K562 (cell line): Measurements from ENCODE around the gene HUNK. TPM values are rescaled to one million over a fixed set of nuclear protein-coding genes. Genes with fewer than 3 reads are reported as not detected.

ENCODE experiments used
- ATAC-seq: fragments of 200-7000 bp; cut with Tn5 transposase; 3 replicates; pipeline ENCODE4 v1.9.1; 2020; ENCODE audit warnings: moderate library complexity
- BruUV-seq: library from RNA; stranded (reverse); fragments of 400-500 nt; replicated peaks from 2 replicates; lab custom pipeline; 2021; lab: Mats Ljungman, UMichigan
- CTCF ChIA-PET: fragments of 300-600 bp; formaldehyde crosslinking; extraction: SDS; loops from one replicate; lab custom pipeline; 2021; ENCODE audit warnings: low intra/inter-chr PET ratio; lab: Yijun Ruan, JAX
- POLR2A ChIA-PET: fragments of 300-600, 350-650 bp; sonication (Branson Sonifier 250); formaldehyde crosslinking; extraction: SDS; loops from one replicate; lab custom pipeline; 2021; ENCODE audit warnings: antibody characterized with exemption, inconsistent platforms; lab: Yijun Ruan, JAX
- DNase-seq, 4 experiments: peaks; one replicate each; pipeline versions ENCODE4 v3.0.0 to v3.0.0-alpha.2; 2011 to 2018; ENCODE audit warnings: low spot score in 3 of 4, mixed read lengths in 3 of 4; ENCODE audit errors: extremely low read depth in 1 of 4
- FAIRE-seq: peaks from 2 replicates; lab custom pipeline; 2011; peaks lifted over from hg19 to GRCh38; lab: Jason Lieb, UNC
- H2AFZ ChIP-seq: 2 replicates; pipeline ENCODE4 v1.6.0; 2011; ENCODE audit warnings: low read depth, low read length, control low read depth, inconsistent platforms
- H3K27ac ChIP-seq: fragments of 200-600 bp; 3 replicates; pipeline ENCODE4 v1.8.0; 2011; ENCODE audit warnings: low read depth, mild to moderate bottlenecking, control low read depth, inconsistent platforms, low read length, moderate library complexity, mixed read lengths; ENCODE audit errors: extremely low read depth
- H3K27me3 ChIP-seq, 2 experiments: fragments of 300-600 bp in 1 of 2; 2 replicates in 1 of 2; 3 replicates in 1 of 2; pipeline versions ENCODE4 v1.6.0 to v1.8.0; 2011; ENCODE audit warnings: inconsistent platforms in 2 of 2, low read length in 2 of 2, mild to moderate bottlenecking in 1 of 2, mixed read lengths in 1 of 2, moderate library complexity in 1 of 2; ENCODE audit not compliant: control insufficient read depth in 2 of 2, insufficient read depth in 2 of 2
- H3K36me3 ChIP-seq: fragments of 300-600 bp; 3 replicates; pipeline ENCODE4 v1.8.0; 2011; ENCODE audit warnings: mild to moderate bottlenecking, low read length, inconsistent platforms; ENCODE audit not compliant: control insufficient read depth, insufficient read depth
- H3K4me1 ChIP-seq, 2 experiments: fragments of 200-600 bp in 1 of 2; replicated peaks in 1 of 2; 2 replicates in 1 of 2; 3 replicates in 1 of 2; pipeline versions ENCODE4 v1.5.1 to v1.8.0; 2011; ENCODE audit warnings: inconsistent platforms in 2 of 2, low read length in 2 of 2, mild to moderate bottlenecking in 1 of 2, mixed read lengths in 1 of 2, moderate library complexity in 1 of 2; ENCODE audit not compliant: control insufficient read depth in 2 of 2, insufficient read depth in 2 of 2
- H3K4me2 ChIP-seq: 2 replicates; pipeline ENCODE4 v1.6.1; 2011; ENCODE audit warnings: low read length, control low read depth, inconsistent platforms, mixed read lengths; ENCODE audit not compliant: insufficient read depth
- H3K4me3 ChIP-seq: fragments of 200-600 bp; sonication (generic), shearing (Covaris generic); 2 replicates; pipeline ENCODE4 v1.5.1; 2016; ENCODE audit warnings: control low read depth, inconsistent platforms
- H3K79me2 ChIP-seq: fragments of 200-600 bp; 3 replicates; pipeline ENCODE4 v1.8.0; 2011; ENCODE audit warnings: low read length, inconsistent platforms; ENCODE audit not compliant: control insufficient read depth, insufficient read depth
- H3K9ac ChIP-seq, 2 experiments: 2 replicates each; pipeline versions ENCODE4 v1.6.0 to v1.6.1; 2011; ENCODE audit warnings: low read depth in 2 of 2, low read length in 2 of 2, control low read depth in 1 of 2, inconsistent platforms in 1 of 2, mild to moderate bottlenecking in 1 of 2, mixed read lengths in 1 of 2; ENCODE audit not compliant: insufficient read depth in 1 of 2
- H3K9me1 ChIP-seq: one replicate; pipeline ENCODE4 v1.6.0; 2011; ENCODE audit warnings: inconsistent platforms, mild to moderate bottlenecking, low read length, moderate library complexity; ENCODE audit not compliant: control insufficient read depth, insufficient read depth
- H3K9me3 ChIP-seq: replicated peaks from 2 replicates; pipeline ENCODE4 v1.5.1; 2011; ENCODE audit warnings: low read depth, low read length, inconsistent platforms; ENCODE audit not compliant: control insufficient read depth, insufficient read depth
- H4K20me1 ChIP-seq: replicated peaks from 2 replicates; pipeline ENCODE4 v1.6.1; 2011; ENCODE audit warnings: low read length, inconsistent platforms, mixed read lengths; ENCODE audit not compliant: control insufficient read depth, insufficient read depth
- ATF1 ChIP-seq, 2 experiments: fragments of 450-650 bp in 1 of 2; IDR thresholded peaks; 2 replicates each; pipeline ENCODE4 v1.6.1; 2016; ENCODE audit warnings: missing compliant biosample characterization in 1 of 2, missing genetic modification characterization in 1 of 2
- BMI1 ChIP-seq: fragments of 150-350 bp; IDR thresholded peaks from 2 replicates; pipeline ENCODE4 v1.6.1; 2014; ENCODE audit warnings: low read length
- BRF1 ChIP-seq: IDR thresholded peaks from 3 replicates; pipeline ENCODE4 v1.6.1; 2011; ENCODE audit warnings: borderline replicate concordance, mild to moderate bottlenecking; ENCODE audit not compliant: insufficient read length; ENCODE audit errors: extremely low read depth
- CHD4 ChIP-seq: fragments of 200-600 bp; sonication (generic); IDR thresholded peaks from 3 replicates; pipeline ENCODE4 v1.6.1; 2012; ENCODE audit warnings: low read depth, mild to moderate bottlenecking, mixed read lengths, low read length, inconsistent platforms; ENCODE audit not compliant: insufficient read depth, insufficient replicate concordance, poor library complexity, severe bottlenecking
- NCOA1 ChIP-seq: fragments of 450-650 bp; IDR thresholded peaks from 2 replicates; pipeline ENCODE4 v1.6.1; 2016; ENCODE audit warnings: low read depth
- PURB ChIP-seq: sonication (generic); formaldehyde crosslinking; IDR thresholded peaks from 2 replicates; pipeline ENCODE4 v1.9.0; 2021; ENCODE audit warnings: low read depth, mild to moderate bottlenecking, missing genetic modification reagents
- SMAD3 ChIP-seq: fragments of 450-650 bp; formaldehyde crosslinking; conservative IDR thresholded peaks from 2 replicates; pipeline ENCODE4 v1.4.0; 2020; ENCODE audit warnings: mild to moderate bottlenecking
- SRSF9 ChIP-seq: fragments of 200-400 bp; formaldehyde crosslinking; IDR thresholded peaks from 2 replicates; pipeline ENCODE4 v1.6.1; 2017; ENCODE audit warnings: low read depth, low read length, borderline replicate concordance
- TBP ChIP-seq: optimal IDR thresholded peaks from 2 replicates; pipeline ENCODE3; 2011; ENCODE audit warnings: low read depth, low read length, improper control_type of control experiment
- YBX1 ChIP-seq: fragments of 450-650 bp; IDR thresholded peaks from 2 replicates; pipeline ENCODE4 v1.7.1; 2016; ENCODE audit warnings: mild to moderate bottlenecking
- ZNF232 ChIP-seq: sonication (generic); formaldehyde crosslinking; IDR thresholded peaks from 2 replicates; pipeline ENCODE4 v1.8.0; 2022; ENCODE audit warnings: mild to moderate bottlenecking, missing genetic modification reagents
- ZNF274 ChIP-seq: IDR thresholded peaks from 2 replicates; pipeline ENCODE4 v1.6.1; 2011; ENCODE audit warnings: low read depth, mild to moderate bottlenecking, low read length, moderate library complexity, borderline replicate concordance
- ZNF695 ChIP-seq: fragments of 450-650 bp; formaldehyde crosslinking; IDR thresholded peaks from 2 replicates; pipeline ENCODE4 v1.4.0; 2020; ENCODE audit warnings: mild to moderate bottlenecking, moderate library complexity
- WGBS: fragments of 100-300 bp; shearing (Covaris generic); methylation state at CpG from one replicate; pipeline ENCODE4 v1.1.6; 2016; ENCODE audit warnings: low coverage, mixed read lengths; ENCODE audit not compliant: insufficient coverage; ENCODE audit errors: missing lambda C conversion rate; 5-methylcytosine and 5-hydroxymethylcytosine counted together
- in situ Hi-C: fragments of 300-500 bp; cut with MboI; formaldehyde crosslinking; loops from 4 replicates; pipeline ENCODE4 v1.15.0; 2018; ENCODE audit warnings: inconsistent platforms, mixed read lengths
- intact Hi-C: fragments of 100-400 bp; cut with micrococcal nuclease; formaldehyde crosslinking; loops from 2 replicates; pipeline ENCODE4 v1.14.2; 2022
- polyA plus RNA-seq, 8 experiments: library from polyadenylated mRNA; depleted of rRNA in 4 of 8; stranded (reverse) in 5 of 8; unstranded in 3 of 8; fragments of >200 nt; fragmentation: Nextera tagmentation in 2 of 8; fragmentation: Illumina TruSeq in 1 of 8; extraction: Ambion mirVana in 2 of 8; extraction: Trizol in 1 of 8; gene quantifications; 2 replicates each; pipeline versions ENCODE4 v1.2.1 to v1.2.3, GENCODE V29; 2011 to 2014; ENCODE audit warnings: inconsistent platforms in 1 of 8, missing spikeins in 1 of 8
- total RNA-seq, 7 experiments: library from RNA; depleted of rRNA in 6 of 7; stranded (reverse); fragments of >200 nt in 6 of 7; fragmentation: Illumina TruSeq in 2 of 7; extraction: Trizol in 2 of 7; gene quantifications; 2 replicates each; pipeline versions ENCODE4 v1.2.1 to v1.2.3, GENCODE V29; 2011 to 2021; ENCODE audit warnings: low replicate concordance in 1 of 7
- TF ChIP-seq, protein P1 (sequence below): sonication (generic); formaldehyde crosslinking; IDR thresholded peaks from 2 replicates; pipeline ENCODE4 v1.8.0; 2022; ENCODE audit warnings: missing genetic modification reagents, mild to moderate bottlenecking, borderline replicate concordance
- TF ChIP-seq, protein P2 (sequence below): sonication (generic); formaldehyde crosslinking; IDR thresholded peaks from 2 replicates; pipeline ENCODE4 v1.8.0; 2022; ENCODE audit warnings: mild to moderate bottlenecking, missing genetic modification reagents
- TF ChIP-seq, protein P3 (sequence below): fragments of 250-450 bp; sonication (Bioruptor Pico); IDR thresholded peaks from 2 replicates; pipeline ENCODE4 v1.4.0; 2020; ENCODE audit warnings: mild to moderate bottlenecking, moderate library complexity

HUNK gene
- total and polyA plus RNA-seq, 9 of the 15 experiments (the other 6 are each of a cell fraction or from before 2014, with no cell fraction given), result not detected

DNA sequence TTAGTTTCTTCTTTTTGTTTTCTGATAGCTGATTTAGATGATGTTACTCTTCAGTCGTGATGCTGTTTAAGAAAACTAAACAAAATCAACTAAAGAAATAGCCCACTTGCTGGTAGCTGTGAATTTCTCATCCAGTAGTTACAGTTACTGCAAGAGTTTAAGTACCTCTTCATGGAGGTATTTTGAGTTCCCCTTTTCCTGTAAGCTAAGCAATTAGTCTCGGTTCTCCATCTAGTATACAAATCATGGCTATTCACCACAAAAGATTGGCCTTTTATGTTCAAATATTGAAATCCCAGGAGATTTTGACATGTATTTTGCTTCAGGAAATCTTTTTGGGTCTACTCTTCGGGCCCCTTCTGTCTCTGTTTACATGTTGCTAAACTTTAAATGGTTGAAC, 31.1 kb downstream of the HUNK start:
- no peaks in the 10 kb centered on the region for H3K79me2 ChIP-seq
- H3K27ac ChIP-seq, result no peak overlapping the region
- H3K9me3 ChIP-seq, result no peaks in the 10 kb centered on the region
- H3K27me3 ChIP-seq, result peaks cover 27 to 64% of the 10 kb centered on the region in 2 experiments; a peak in 4 of 5 replicates
- H3K9me1 ChIP-seq, result no peaks in the 10 kb centered on the region
- ChIA-PET POLR2A (no interaction called here), CTCF (no interaction called here)
- no peak overlapping the region for H3K9ac ChIP-seq
- no peak overlapping the region for H3K4me2 ChIP-seq
- no peak overlapping the region for H2AFZ ChIP-seq
- H3K4me3 ChIP-seq, result no peak overlapping the region
- DNase-seq (no peak), FAIRE-seq (peak; percentile 19), ATAC-seq (no peak)
- 0% methylated on average over 3 of the region's 3 CpGs for WGBS
- intact Hi-C loops (loop anchor here (10.0 kb wide), 1 partner anchor 61 kb away; no protein-coding TSS in a partner anchor), in situ Hi-C loops (no loop called here)
- H4K20me1 ChIP-seq, result no peaks in the 10 kb centered on the region
- H3K4me1 ChIP-seq, result no peaks in the 10 kb centered on the region
- H3K36me3 ChIP-seq, result no peaks in the 10 kb centered on the region
- BruUV-seq, result no TSS peak
- no peak for TF ChIP-seq BRF1
- TF ChIP-seq ZNF274, result no peak
- TF ChIP-seq, protein P1, sequence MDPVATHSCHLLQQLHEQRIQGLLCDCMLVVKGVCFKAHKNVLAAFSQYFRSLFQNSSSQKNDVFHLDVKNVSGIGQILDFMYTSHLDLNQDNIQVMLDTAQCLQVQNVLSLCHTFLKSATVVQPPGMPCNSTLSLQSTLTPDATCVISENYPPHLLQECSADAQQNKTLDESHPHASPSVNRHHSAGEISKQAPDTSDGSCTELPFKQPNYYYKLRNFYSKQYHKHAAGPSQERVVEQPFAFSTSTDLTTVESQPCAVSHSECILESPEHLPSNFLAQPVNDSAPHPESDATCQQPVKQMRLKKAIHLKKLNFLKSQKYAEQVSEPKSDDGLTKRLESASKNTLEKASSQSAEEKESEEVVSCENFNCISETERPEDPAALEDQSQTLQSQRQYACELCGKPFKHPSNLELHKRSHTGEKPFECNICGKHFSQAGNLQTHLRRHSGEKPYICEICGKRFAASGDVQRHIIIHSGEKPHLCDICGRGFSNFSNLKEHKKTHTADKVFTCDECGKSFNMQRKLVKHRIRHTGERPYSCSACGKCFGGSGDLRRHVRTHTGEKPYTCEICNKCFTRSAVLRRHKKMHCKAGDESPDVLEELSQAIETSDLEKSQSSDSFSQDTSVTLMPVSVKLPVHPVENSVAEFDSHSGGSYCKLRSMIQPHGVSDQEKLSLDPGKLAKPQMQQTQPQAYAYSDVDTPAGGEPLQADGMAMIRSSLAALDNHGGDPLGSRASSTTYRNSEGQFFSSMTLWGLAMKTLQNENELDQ (CRISPR knock-in tag), result no peak
- TF ChIP-seq TBP, result no peak
- no peak for TF ChIP-seq SRSF9
- no peak for TF ChIP-seq ZNF695 (CRISPR knock-in tag)
- TF ChIP-seq BMI1, result no peak
- TF ChIP-seq ZNF232, result no peak
- no peak for TF ChIP-seq ATF1 (CRISPR knock-in tag; IDR thresholded peaks at IDR 0.05)
- TF ChIP-seq ATF1 (tag; IDR thresholded peaks at IDR 0.05), result no peak
- no peak for TF ChIP-seq YBX1
- TF ChIP-seq, protein P2, sequence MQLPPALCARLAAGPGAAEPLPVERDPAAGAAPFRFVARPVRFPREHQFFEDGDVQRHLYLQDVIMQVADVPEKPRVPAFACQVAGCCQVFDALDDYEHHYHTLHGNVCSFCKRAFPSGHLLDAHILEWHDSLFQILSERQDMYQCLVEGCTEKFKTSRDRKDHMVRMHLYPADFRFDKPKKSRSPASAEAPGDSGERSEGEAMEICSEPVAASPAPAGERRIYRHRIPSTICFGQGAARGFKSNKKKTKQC (CRISPR knock-in tag), result no peak
- no peak for TF ChIP-seq SMAD3
- no peak for TF ChIP-seq NCOA1
- TF ChIP-seq, protein P3, sequence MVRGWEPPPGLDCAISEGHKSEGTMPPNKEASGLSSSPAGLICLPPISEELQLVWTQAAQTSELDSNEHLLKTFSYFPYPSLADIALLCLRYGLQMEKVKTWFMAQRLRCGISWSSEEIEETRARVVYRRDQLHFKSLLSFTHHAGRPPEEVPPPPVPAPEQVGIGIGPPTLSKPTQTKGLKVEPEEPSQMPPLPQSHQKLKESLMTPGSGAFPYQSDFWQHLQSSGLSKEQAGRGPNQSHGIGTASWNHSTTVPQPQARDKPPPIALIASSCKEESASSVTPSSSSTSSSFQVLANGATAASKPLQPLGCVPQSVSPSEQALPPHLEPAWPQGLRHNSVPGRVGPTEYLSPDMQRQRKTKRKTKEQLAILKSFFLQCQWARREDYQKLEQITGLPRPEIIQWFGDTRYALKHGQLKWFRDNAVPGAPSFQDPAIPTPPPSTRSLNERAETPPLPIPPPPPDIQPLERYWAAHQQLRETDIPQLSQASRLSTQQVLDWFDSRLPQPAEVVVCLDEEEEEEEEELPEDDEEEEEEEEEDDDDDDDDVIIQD, result no peak
- no peak for TF ChIP-seq CHD4
- no peak for TF ChIP-seq PURB (CRISPR knock-in tag)
